Activated CD4-positive, alpha-beta T cell treated with anti-CD3 and anti-CD28 coated beads for 36 hours (primary cell): Measurements from ENCODE around the gene QRICH1. TPM values are rescaled to one million over a fixed set of nuclear protein-coding genes. Genes with fewer than 3 reads are reported as not detected.

Source experiments
- ATAC-seq: fragments of 200-7000 bp; cut with Tn5 transposase; one replicate; pipeline ENCODE4 v1.10.0; 2021; ENCODE audit warnings: mild to moderate bottlenecking, moderate library complexity
- CTCF ChIA-PET: fragments of 350-600 bp; sonication (Branson Sonifier 250); formaldehyde crosslinking; loops from one replicate; lab custom pipeline; 2021; ENCODE audit warnings: antibody characterized with exemption; lab: Charles Lee
- POLR2A ChIA-PET: fragments of 350-600 bp; sonication (Branson Sonifier 250); formaldehyde crosslinking; loops from one replicate; lab custom pipeline; 2021; ENCODE audit warnings: antibody characterized with exemption, inconsistent platforms; lab: Charles Lee
- DNase-seq: peaks from one replicate; pipeline ENCODE4 v3.0.0-alpha.2; 2020
- H3K27ac Mint-ChIP-seq: one replicate; pipeline ENCODE4 v1.8.0; 2021; ENCODE audit warnings: mixed read lengths
- H3K27me3 Mint-ChIP-seq: one replicate; pipeline ENCODE4 v1.8.0; 2021; ENCODE audit warnings: mixed read lengths
- H3K36me3 Mint-ChIP-seq: one replicate; pipeline ENCODE4 v1.8.0; 2021; ENCODE audit warnings: low read depth, mixed read lengths
- H3K4me1 Mint-ChIP-seq: one replicate; pipeline ENCODE4 v1.8.0; 2021; ENCODE audit warnings: mixed read lengths
- H3K4me3 Mint-ChIP-seq: one replicate; pipeline ENCODE4 v1.8.0; 2021; ENCODE audit warnings: mild to moderate bottlenecking, moderate library complexity, mixed read lengths
- H3K9me3 Mint-ChIP-seq: one replicate; pipeline ENCODE4 v1.8.0; 2021; ENCODE audit warnings: low read depth, mixed read lengths
- intact Hi-C, 2 experiments: fragments of 100-400 bp; cut with DNase I in 1 of 2; cut with micrococcal nuclease in 1 of 2; formaldehyde crosslinking; loops; one replicate each; pipeline versions ENCODE4 v1.14.2 to v1.15.1; 2022 to 2024; cut with DNase I, micrococcal nuclease
- total RNA-seq, 2 experiments: library from RNA; stranded (reverse); gene quantifications; one replicate each; pipeline ENCODE4 v1.2.3, GENCODE V29; 2021

Gene QRICH1
- total RNA-seq, 2 experiments from 2014 or later = 119 to 171 TPM

DNA sequence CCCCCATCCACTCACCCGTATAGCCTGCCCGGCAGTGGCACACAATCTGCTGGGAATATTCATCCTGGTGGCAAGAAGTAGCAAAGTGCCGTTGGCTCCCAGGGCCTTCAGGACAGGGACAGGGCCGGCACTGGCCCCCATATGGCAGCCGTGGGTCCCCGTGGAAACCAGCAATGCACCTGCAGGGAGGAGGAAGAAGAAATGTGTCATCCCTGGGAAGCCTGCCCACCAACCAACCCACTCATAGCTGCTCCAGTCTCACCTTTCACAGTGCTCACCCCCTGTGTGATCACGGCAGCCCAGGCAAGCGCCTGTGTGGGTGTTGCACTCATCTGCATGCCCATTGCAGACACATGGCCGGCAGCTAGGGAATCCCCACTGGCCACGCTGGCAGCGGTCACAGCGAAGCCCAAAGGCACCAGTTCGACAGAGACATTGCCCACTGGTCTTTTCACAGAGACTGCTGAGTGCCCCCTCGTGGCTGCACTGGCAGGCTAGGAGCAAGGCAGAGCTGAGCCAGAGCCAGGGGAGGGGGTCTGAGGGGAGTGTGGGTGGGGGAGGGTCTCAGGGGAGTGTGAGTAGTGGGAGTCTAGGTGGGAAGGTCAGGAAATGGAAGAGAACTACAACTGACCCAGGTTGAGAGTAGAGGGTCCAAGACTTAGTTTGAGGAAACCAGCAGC lies 31.3 kb upstream of the QRICH1 start:
- H3K4me1 Mint-ChIP-seq = peaks cover 9% of the 10 kb centered on the region
- no peaks in the 10 kb centered on the region for H3K27me3 Mint-ChIP-seq
- DNase-seq (no peak), ATAC-seq (no peak)
- ChIA-PET POLR2A (no interaction called here), CTCF (interaction anchor here (0.8 kb wide), 1 partner anchor 14 kb away, joined by 3 read pairs; no protein-coding TSS in a partner anchor)
- no peaks in the 10 kb centered on the region for H3K36me3 Mint-ChIP-seq
- no peak overlapping the region for H3K27ac Mint-ChIP-seq
- no peaks in the 10 kb centered on the region for H3K9me3 Mint-ChIP-seq
- H3K4me3 Mint-ChIP-seq = no peak overlapping the region
- intact Hi-C loops = loop anchor here in 1 of 2 experiments (5.0 kb wide), 1 partner anchor 823 kb away; the partner anchor contains the start of gene NME6

DNA sequence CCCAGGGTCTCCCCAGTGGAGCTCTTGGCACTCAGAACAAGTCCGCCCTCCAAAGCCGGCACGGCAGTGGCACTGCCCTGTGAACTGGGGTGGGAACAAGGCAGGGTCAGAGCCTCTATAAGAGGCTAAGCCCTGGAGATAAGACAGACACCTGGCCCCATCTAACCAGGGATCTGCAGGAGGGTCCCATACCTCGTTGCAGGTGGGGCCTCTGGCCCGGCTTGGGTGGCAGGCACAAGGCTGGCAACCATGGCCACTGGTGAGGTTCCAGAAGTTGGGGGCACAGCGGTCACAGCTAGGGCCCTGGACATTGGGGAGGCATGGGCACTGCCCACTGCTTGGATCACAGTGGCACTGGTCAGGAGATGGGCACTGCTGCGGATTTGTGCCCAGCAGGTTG lies 30.3 kb upstream of the QRICH1 start:
- Mint-ChIP-seq H3K27me3 (no peaks in the 10 kb centered on the region), H3K36me3 (no peaks in the 10 kb centered on the region), H3K9me3 (no peaks in the 10 kb centered on the region), H3K4me1 (peaks cover 15% of the 10 kb centered on the region), H3K4me3 (no peak overlapping the region), H3K27ac (no peak overlapping the region)
- CTCF ChIA-PET = interaction anchor here (0.6 to 1.5 kb wide), 2 partner anchors 47 to 529 kb away, joined by 3 to 4 read pairs; partner anchors contain the start of gene KLHDC8B
- intact Hi-C loops = loop anchor here in 1 of 2 experiments (5.0 kb wide), 1 partner anchor 822 kb away; the partner anchor contains the start of gene NME6
- no peak for ATAC-seq
- POLR2A ChIA-PET = no interaction called here
- no peak for DNase-seq

DNA sequence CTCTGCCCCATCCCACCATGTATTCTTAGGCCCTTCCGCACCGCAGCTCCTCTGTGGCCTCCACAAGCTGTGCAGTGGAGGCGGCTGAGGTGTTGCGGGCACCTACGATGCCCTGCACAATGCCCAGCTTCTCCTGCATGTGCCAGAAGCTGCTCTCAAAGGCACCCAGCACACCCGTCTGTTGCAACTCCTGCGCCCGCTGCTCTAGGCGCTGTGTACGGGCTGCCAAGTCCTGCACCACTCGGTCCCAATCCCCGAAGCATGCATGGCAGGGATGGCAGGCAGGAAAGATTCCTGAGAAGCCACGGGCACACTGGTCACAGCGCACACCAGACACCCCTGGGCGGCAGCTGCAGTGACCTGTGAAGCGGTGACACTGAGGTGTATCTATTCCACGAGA lies 29.8 kb upstream of the QRICH1 start:
- H3K4me1 Mint-ChIP-seq = peaks cover 19% of the 10 kb centered on the region
- peaks cover 5% of the 10 kb centered on the region for H3K36me3 Mint-ChIP-seq
- no peaks in the 10 kb centered on the region for H3K27me3 Mint-ChIP-seq
- no peak for ATAC-seq
- ChIA-PET POLR2A (interaction anchor here (0.6 kb wide), 1 partner anchor 693 kb away, joined by 3 read pairs; no protein-coding TSS in a partner anchor), CTCF (interaction anchor here (1.5 kb wide), 1 partner anchor 48 kb away, joined by 4 read pairs; the partner anchor contains the start of gene KLHDC8B)
- no peak for DNase-seq
- no peaks in the 10 kb centered on the region for H3K9me3 Mint-ChIP-seq
- intact Hi-C loops = loop anchor here in 1 of 2 experiments (5.0 kb wide), 1 partner anchor 821 kb away; the partner anchor contains the start of gene NME6
- H3K4me3 Mint-ChIP-seq = no peak overlapping the region
- no peak overlapping the region for H3K27ac Mint-ChIP-seq

DNA sequence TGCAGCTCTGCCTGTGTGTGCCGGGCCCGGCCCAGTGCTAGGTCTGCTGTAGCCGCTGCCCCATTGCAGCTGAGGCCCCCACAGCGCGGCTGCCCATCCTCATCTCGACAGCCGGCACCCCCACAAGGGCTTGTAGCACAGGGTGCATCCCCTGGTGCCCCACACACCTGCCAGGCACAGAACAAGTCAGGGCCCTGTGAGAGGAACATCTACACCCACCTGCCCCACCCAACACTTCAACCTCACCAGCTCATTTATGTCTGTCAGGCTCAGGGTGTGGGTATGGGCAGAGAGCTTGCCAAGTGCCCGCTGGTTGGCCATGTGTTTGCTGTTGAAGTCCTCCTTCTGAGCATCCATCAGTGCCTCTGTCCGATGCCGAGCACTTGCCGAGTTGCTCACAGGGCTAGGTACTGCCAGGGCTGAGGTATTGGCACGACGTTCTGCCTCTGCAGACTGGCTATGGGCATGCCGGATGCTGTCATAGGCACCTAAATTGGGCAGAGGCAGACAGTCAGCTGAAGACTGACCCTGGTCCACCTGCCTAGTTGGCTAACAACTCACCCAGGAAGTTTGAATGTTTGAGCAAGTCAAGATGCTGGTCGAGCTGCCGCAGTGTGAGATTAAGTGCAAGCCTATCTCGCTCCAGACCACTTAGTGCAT lies 29.1 kb upstream of the QRICH1 start:
- Mint-ChIP-seq H3K27ac (no peak overlapping the region), H3K4me1 (peaks cover 19% of the 10 kb centered on the region), H3K27me3 (no peaks in the 10 kb centered on the region), H3K4me3 (no peak overlapping the region), H3K9me3 (no peaks in the 10 kb centered on the region), H3K36me3 (peaks cover 7% of the 10 kb centered on the region)
- intact Hi-C loops = loop anchor here in 1 of 2 experiments (5.0 kb wide), 1 partner anchor 821 kb away; the partner anchor contains the start of gene NME6
- ATAC-seq = no peak
- CTCF ChIA-PET = interaction anchor here (1.5 to 1.6 kb wide), 2 partner anchors 41 to 49 kb away, joined by 4 to 5 read pairs; partner anchors contain the start of gene KLHDC8B
- POLR2A ChIA-PET = interaction anchor here (0.6 kb wide), 1 partner anchor 694 kb away, joined by 3 read pairs; no protein-coding TSS in a partner anchor
- DNase-seq = no peak

DNA sequence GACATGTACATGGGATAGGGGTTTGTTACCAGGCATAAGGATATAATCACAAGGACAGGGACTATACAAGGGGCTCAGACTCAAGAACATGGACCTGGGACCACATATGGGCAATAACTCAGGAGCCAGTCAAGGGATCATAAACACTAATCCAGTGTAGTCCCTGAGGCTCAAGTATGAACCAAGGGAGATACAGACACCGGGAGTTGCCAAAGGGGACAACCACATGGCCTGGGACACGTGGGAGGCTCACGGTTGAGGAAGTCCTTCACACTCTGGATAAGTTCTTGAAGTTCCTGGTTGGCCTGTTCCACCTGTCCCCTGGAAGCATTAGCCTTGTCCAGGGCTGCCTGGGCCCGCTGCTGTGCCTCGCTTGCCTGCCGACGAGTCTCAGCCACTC lies 28.6 kb upstream of the QRICH1 start:
- H3K4me3 Mint-ChIP-seq = no peak overlapping the region
- CTCF ChIA-PET = interaction anchor here (1.6 kb wide), 1 partner anchor 42 kb away, joined by 5 read pairs; no protein-coding TSS in a partner anchor
- POLR2A ChIA-PET = no interaction called here
- no peak overlapping the region for H3K27ac Mint-ChIP-seq
- H3K27me3 Mint-ChIP-seq = no peaks in the 10 kb centered on the region
- DNase-seq = no peak
- intact Hi-C loops = loop anchor here in 1 of 2 experiments (5.0 kb wide), 1 partner anchor 820 kb away; the partner anchor contains the start of gene NME6
- ATAC-seq = no peak
- no peaks in the 10 kb centered on the region for H3K9me3 Mint-ChIP-seq
- H3K4me1 Mint-ChIP-seq = peaks cover 19% of the 10 kb centered on the region
- H3K36me3 Mint-ChIP-seq = peaks cover 11% of the 10 kb centered on the region

DNA sequence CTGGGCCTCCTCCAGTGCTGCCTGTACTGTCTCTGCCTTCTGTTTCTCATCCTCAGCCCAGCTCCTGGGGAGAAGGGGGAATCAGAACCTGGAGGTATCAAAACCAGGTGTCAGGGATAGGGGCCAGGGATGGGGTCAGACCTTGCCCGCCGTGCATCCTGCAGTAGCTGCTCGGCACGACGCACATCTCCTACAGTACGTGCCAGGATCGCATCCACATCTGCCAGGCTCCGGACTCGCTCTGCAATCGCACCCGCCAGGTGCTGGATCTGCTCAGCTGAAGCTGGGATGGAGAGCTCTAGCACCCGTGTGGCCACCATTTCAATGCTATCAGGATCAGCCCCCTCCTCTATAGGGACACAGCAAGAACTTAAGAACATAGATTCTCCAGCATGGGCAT lies 28.2 kb upstream of the QRICH1 start:
- Mint-ChIP-seq H3K36me3 (peaks cover 11% of the 10 kb centered on the region), H3K4me1 (peaks cover 19% of the 10 kb centered on the region), H3K27ac (peak overlapping the region; percentile 38), H3K9me3 (no peaks in the 10 kb centered on the region), H3K27me3 (no peaks in the 10 kb centered on the region), H3K4me3 (no peak overlapping the region)
- POLR2A ChIA-PET = no interaction called here
- DNase-seq (no peak), ATAC-seq (no peak)
- intact Hi-C loops = loop anchor here in 1 of 2 experiments (5.0 kb wide), 1 partner anchor 820 kb away; the partner anchor contains the start of gene NME6
- CTCF ChIA-PET = interaction anchor here (1.6 kb wide), 1 partner anchor 42 kb away, joined by 5 read pairs; no protein-coding TSS in a partner anchor

DNA sequence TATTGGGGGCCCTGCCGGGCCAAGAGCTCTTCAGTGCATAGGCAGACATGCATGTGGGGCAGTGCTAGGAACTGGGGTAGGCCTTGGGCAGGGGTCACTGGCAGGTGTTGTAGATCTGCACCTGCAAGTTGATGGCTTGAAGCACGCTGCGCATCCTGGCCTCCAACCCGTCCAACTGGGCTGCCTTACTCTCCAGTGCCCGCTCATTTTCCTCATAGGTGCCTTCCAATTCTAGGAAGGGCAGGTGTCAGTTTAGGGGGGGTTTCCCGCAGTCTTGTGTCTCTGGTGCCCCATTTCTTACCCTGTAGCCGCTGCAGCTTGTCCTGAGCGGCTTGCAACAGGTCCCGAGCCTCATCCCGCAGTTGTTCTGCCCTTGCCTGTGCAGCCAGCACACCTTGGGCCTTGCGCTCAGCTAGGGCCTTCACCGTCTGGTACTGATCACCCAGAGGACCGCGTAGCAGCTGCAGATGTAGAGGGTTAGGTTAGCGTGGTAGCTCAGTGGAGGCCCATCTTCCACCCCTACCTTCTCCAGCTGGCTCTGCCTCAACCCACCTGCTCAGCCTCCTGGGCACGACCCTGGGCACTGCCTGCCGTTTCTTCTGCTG lies 27.4 kb upstream of the QRICH1 start:
- peak overlapping the region; percentile 87 for H3K4me3 Mint-ChIP-seq
- no peaks in the 10 kb centered on the region for H3K9me3 Mint-ChIP-seq
- H3K36me3 Mint-ChIP-seq = peaks cover 15% of the 10 kb centered on the region
- peak overlapping the region; percentile 64 for H3K27ac Mint-ChIP-seq
- DNase-seq = no peak
- CTCF ChIA-PET = interaction anchor here (1.0 to 3.3 kb wide), 5 partner anchors 16 to 49 kb away, joined by 4 to 26 read pairs (median 5); partner anchors contain the start of gene QRICH1
- POLR2A ChIA-PET = interaction anchor here (0.7 to 1.5 kb wide), 4 partner anchors 12 to 404 kb away, joined by 4 to 22 read pairs (median 4); partner anchors contain the start of genes IP6K2 and QRICH1
- no peak for ATAC-seq
- peaks cover 19% of the 10 kb centered on the region for H3K4me1 Mint-ChIP-seq
- intact Hi-C loops = loop anchor here (2.0 to 5.0 kb wide), 3 partner anchors 16 to 819 kb away; partner anchors contain the start of genes IMPDH2 (in 1 of the 2), NME6 (in 1 of the 2) and QARS1 (in 1 of the 2)
- H3K27me3 Mint-ChIP-seq = no peaks in the 10 kb centered on the region

DNA sequence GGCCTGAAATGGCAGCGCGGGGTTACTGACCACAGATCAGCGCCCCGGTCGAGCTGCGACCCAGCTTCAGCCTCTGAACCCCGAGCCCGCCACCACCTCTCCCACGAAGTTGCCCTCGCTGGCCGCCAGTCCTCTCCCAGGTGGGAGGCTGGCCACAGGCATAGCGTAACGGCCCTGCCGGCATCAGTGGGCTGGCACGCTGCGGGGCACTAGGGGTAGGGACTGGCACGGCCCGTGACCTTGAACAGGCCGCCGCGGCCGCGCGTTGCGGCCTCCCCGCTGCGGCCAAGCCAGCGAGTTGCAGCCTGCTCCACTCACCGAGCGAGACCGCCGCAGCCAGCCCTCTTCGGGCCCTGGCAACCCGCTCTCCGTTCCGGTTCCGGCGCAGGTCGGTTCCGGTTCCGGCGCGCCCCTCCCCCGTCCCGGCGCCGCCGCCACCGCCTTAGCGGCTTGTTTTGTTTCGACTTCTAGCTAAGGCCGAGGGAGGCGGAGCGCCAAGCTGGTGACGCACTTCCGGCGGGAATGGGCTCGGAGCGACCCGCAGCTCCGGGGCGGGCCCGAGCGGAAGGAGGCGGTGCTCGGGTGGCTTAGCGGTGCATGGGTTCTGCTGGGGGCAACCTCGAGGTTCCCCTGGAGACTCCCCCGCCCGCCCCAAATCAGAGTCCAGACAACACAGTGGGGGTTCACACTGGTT lies 26.7 kb upstream of the QRICH1 start, which contains the start of gene USP19:
TSS of gene USP19 (minus strand) at position 386 of the 694 bp plus-strand sequence. CDS start 1,678 bp downstream, outside the sequence.
- CTCF ChIA-PET = interaction anchor here (1.0 to 3.3 kb wide), 4 partner anchors 15 to 50 kb away, joined by 4 to 26 read pairs (median 6); partner anchors contain the start of gene QRICH1
- peak within 1 kb of the TSS; percentile 88 for H3K27ac Mint-ChIP-seq
- POLR2A ChIA-PET = interaction anchor here (0.6 to 1.5 kb wide), 5 partner anchors 11 to 404 kb away, joined by 4 to 22 read pairs (median 4); partner anchors contain the start of genes IP6K2 and QRICH1

DNA sequence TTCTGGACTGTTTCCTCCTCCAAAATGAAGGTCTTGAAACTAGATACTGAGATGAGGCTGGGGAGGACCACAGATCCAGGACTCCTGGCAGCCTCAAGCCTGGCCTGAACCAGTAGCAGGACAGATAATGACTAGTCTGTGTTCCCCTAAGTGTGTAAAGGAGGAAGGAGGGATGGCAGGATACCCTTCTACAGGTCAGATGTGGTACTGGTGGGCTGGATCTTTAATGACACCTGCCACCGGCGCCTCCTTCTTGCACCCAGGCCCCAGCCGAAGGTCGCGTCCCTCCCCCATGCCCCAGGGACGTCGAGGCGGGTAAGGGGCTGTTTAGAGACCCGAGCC lies 26.2 kb upstream of the QRICH1 start:
- Mint-ChIP-seq H3K9me3 (no peaks in the 10 kb centered on the region), H3K36me3 (peaks cover 26% of the 10 kb centered on the region), H3K4me3 (peak overlapping the region; percentile 87), H3K27ac (peak overlapping the region; percentile 88), H3K4me1 (peaks cover 19% of the 10 kb centered on the region), H3K27me3 (no peaks in the 10 kb centered on the region)
- no peak for DNase-seq
- CTCF ChIA-PET = interaction anchor here (1.0 to 3.3 kb wide), 5 partner anchors 14 to 98 kb away, joined by 3 to 26 read pairs (median 4); partner anchors contain the start of genes NDUFAF3 and QRICH1
- ATAC-seq = no peak
- intact Hi-C loops = loop anchor here (1.0 to 5.0 kb wide), 13 partner anchors 15 to 818 kb away; partner anchors contain the start of genes QARS1 (in 2 of the 2), QRICH1 (in 2 of the 2), APEH (in 1 of the 2) and C3orf62 (in 1 of the 2)
- POLR2A ChIA-PET = interaction anchor here (0.6 to 1.5 kb wide), 2 partner anchors 26 to 69 kb away, joined by 16 to 22 read pairs; partner anchors contain the start of gene QRICH1

More for the DNA sequence above, 26.7 kb upstream of the QRICH1 start, which contains the start of gene USP19:
- H3K4me1 Mint-ChIP-seq = peaks cover 19% of the 10 kb centered on the region
- ATAC-seq (peak; percentile 97), DNase-seq (peak; percentile 97)
- no peaks in the 10 kb centered on the region for H3K9me3 Mint-ChIP-seq
- intact Hi-C loops = loop anchor here (1.0 to 5.0 kb wide), 13 partner anchors 16 to 818 kb away; partner anchors contain the start of genes QARS1 (in 2 of the 2), QRICH1 (in 2 of the 2), APEH (in 1 of the 2) and C3orf62 (in 1 of the 2)
- peaks cover 21% of the 10 kb centered on the region for H3K36me3 Mint-ChIP-seq
- no peaks in the 10 kb centered on the region for H3K27me3 Mint-ChIP-seq
- H3K4me3 Mint-ChIP-seq = peak within 1 kb of the TSS; percentile 87
